HG03520 (cell line): Measurements from ENCODE around the gene ABCD1.
"Not testable (repeated sequence)": the region's sequence is repeated elsewhere in the genome, so short reads cannot be mapped to it uniquely, and the experiment has no call there.

Source experiments
- ATAC-seq: cut with Tn5 transposase; IDR thresholded peaks from one replicate; pipeline ENCODE4 v1.9.1; 2021; ENCODE audit warnings: mild to moderate bottlenecking, moderate library complexity; ENCODE audit not compliant: unreplicated experiment

The ABCD1 gene

DNA sequence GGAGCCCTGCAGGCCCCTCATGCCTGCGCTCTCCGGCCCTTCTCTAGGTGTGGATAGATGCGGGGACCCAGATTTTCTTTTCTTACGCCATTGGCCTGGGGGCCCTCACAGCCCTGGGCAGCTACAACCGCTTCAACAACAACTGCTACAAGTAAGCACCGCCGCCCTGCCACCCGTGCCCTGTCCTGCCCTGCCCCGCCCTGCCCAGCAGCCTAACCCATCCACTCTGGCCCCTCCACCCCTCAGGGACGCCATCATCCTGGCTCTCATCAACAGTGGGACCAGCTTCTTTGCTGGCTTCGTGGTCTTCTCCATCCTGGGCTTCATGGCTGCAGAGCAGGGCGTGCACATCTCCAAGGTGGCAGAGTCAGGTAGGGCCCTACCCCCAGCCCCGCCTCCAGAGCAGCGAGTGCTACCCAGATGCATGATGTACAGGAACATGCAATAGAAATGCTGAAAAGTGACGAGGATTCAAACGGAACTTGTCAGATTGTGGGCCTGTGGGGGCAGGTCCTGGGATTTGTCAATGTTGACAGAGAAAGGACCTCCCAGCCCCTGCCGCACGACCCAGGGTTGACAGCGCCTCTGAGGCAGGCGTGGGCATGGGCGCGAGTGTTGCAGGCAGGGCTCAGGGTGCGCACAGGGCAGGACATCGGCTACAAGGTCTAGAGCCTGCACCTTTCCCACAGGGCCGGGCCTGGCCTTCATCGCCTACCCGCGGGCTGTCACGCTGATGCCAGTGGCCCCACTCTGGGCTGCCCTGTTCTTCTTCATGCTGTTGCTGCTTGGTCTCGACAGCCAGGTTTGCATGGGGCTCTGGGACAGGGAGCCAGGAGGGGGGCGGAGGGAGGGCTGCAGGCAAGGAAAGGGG lies 31.2 kb upstream of the ABCD1 start:
- no peak for ATAC-seq

DNA sequence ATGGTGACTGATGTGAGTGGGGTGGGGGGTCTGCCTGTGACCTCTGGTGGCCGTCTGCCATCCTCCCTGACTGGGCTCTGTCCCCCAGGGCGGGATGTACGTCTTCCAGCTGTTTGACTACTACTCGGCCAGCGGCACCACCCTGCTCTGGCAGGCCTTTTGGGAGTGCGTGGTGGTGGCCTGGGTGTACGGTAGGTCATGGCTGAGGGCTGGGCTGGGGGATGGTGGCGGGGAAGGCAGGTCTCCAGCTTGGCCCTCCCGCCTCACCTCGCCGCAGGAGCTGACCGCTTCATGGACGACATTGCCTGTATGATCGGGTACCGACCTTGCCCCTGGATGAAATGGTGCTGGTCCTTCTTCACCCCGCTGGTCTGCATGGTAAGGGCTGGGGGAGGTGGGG lies 30.4 kb upstream of the ABCD1 start:
- ATAC-seq = not testable (repeated sequence)

DNA sequence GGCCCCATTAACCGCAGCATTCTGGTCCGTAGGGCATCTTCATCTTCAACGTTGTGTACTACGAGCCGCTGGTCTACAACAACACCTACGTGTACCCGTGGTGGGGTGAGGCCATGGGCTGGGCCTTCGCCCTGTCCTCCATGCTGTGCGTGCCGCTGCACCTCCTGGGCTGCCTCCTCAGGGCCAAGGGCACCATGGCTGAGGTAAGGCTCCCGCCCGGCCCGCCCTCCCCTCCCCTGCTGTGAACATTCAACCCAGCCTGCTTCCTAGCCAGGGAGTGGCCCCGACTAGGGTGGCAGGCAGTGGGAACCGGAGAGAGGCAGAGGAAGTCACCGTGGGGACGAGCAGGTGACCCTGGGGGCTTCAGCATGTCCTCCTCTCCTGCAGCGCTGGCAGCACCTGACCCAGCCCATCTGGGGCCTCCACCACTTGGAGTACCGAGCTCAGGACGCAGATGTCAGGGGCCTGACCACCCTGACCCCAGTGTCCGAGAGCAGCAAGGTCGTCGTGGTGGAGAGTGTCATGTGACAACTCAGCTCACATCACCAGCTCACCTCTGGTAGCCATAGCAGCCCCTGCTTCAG lies 29.9 kb upstream of the ABCD1 start:
- no peak for ATAC-seq

DNA sequence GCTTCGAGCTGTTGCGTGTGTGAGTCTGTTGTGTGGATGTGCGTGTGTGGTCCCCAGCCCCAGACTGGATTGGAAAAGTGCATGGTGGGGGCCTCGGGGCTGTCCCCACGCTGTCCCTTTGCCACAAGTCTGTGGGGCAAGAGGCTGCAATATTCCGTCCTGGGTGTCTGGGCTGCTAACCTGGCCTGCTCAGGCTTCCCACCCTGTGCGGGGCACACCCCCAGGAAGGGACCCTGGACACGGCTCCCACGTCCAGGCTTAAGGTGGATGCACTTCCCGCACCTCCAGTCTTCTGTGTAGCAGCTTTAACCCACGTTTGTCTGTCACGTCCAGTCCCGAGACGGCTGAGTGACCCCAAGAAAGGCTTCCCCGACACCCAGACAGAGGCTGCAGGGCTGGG lies 28.6 kb upstream of the ABCD1 start:
- ATAC-seq = no peak

DNA sequence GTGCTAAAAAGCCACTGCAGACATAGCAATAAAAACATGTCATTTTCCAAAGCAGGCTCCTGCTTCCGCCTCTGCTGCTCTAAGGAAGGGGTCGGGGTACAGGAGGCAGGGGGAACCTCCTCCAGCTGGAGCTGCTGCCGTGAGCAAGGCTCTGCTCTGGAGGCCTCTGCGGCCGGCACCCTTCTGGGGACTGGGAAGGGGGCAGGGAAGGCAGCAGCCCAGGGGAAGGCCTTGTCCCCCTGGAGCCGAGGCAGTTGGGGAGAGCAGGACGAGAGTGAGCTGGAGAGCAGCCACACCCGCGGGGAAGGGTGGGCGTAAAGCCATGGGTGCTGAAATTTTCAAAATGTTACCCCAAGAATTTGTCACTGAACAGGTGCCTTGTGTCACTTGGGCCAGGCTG lies 28.1 kb upstream of the ABCD1 start:
- not testable (repeated sequence) for ATAC-seq

DNA sequence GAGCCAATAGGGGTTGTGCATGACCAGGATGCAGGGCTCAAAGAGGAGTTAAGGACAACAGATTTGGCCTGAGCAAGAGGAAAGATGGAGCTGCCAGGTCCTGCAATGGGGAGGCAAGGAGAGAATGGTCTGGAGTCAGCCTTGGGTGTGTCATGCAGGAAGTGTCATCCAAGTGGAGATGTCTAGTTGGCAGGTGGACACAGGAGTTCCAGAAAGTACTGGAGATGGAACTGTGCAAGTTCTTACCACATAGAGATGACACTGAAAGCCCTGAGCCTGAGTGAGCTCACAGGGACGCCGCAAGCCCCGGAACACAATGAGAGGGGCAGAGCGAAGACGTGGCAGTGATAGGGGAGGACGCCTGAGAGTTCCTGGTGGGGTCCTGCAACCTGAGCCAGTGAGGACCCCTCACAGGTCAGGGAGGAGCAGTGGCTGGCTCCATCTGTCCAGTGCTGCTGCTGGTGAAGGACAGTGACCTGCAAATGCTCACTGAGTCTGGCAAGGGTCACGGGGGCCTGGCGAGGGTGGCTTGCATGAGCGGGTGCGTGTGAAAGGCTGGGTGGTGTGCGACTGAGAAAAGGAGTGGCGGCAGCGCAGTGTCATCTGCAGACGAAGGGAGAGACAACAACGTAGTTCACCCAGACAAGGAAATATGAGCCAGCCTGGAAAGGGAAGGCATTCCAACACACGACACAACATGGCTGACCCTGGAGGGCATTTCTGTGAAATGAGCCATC lies 27.5 kb upstream of the ABCD1 start:
- not testable (repeated sequence) for ATAC-seq

DNA sequence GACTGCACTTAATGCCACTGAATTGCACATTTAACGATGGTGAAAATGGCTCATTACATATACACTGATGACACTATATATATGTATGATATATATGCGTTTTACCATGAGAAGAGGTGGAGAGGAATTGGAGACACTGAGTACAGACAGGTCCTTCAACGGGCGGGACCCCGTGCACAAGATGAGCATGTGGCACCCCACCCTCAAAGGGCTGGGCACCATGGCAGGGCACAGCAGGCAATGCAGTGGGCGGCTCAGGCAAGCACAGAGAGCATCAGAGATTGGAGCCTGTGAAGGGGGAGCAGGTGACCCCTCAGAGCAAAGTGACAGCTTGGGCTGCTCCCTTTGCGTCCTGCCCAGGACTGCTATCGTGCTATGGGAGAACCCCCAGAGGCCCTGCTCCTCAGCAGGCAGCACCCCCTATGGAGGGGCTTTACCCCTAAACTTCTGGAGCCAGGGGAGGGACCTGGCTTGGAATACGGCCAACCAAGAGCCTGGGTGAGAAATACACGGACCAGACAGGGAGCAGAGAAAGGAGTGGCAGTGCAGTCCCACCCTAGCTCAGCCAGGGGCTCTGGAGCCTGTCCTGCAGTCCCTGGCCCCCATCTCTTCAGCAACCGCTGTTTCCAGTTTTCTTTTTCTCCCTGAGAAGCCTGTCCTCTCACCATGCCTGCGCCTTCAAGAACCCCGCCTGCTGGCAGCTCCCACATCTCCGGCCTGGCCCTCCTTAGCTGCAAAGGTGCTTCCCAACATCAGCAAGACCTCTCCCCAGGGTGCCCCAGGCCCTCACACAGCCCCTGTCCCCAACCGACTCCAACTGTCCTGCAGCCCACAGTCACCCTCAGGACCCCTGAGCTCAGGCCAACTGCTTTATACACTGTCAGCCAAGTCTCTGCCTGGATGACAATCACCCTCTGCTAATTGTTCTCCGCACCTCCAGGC lies 26.5 kb upstream of the ABCD1 start:
- ATAC-seq = no peak

DNA sequence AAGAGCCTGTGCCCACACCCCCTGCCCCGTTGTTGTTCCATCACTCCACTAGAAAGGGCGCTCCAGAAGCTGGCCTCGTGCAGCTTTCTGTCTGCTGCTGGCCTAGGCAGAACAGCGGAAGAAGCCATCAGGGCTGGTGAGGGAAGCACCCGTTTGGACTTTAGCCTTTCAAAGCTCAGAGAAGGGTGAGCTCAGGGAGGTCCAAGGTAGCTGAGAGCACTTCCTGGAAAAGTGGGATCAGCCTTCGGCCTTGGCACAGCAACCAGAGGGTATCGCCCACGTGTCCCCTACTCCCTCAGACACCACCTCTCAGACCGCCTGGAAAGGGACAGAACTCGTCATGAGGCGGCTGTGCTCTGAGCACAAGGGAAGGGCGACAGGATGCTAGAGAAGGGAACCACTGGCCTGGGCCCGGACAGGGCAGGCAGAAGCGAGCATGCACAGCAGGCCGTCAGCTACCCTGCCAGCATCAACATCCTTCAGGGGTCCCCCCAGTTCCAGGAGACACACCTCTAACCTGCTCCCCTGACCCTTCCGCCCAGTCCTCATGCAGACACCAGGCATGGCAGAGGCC lies 25.4 kb upstream of the ABCD1 start:
- not testable (repeated sequence) for ATAC-seq

DNA sequence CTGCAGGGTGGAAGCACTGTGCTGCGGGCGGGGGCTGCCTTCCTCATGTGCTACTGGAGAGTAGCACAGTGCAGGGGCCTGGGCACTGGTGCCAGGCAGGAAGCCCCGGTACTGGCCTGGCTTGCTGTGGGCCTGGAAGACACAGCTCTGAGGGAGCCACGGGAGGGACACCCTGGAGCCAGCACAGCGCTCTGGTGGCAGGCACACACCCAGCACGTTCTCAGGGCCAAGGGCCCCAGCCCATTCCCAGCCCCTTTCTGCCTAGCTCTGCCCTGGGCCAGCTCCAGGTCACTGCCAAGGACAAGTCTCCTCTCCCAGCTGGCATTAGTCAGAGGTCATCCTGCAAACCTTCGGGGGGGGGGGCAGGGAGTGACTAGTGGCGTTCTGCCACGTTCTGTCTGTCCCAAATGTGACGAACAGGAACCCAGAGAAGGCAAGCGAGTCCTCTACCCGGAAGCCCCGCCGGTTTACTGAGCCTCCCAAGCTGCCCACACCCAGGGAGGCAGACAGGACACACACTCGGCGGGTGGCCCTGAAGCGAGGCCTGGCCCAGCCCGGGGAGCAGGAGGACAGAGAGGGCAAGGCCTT lies 24.8 kb upstream of the ABCD1 start:
- not testable (repeated sequence) for ATAC-seq

DNA sequence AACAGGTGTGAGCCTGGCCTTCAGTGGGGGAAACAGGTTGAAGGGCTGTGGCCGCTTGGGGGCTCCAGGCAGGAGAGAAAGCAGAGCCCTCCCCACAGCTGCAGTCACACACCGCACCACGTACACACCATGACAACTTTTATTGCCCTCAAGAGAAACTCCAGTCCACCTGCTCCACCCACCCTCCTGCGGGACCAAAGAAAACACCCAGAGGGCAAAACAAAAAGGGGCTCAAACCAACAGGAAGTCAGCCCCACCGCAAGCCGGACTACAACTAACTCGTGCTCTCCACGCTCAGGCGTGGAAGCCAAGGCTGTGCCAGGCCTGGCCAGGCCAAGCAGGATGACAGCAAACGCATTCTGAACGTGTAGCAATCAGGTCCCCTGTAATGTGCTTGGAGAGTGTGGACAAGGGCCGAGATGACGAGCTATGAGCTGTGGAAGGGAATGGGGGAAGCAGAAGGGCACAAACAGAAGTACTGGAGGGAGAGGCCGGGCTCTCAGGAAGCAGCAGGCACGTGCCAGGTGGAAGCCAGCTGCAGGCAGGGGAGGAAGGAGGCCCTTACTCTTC lies 24.2 kb upstream of the ABCD1 start:
- ATAC-seq = no peak

DNA sequence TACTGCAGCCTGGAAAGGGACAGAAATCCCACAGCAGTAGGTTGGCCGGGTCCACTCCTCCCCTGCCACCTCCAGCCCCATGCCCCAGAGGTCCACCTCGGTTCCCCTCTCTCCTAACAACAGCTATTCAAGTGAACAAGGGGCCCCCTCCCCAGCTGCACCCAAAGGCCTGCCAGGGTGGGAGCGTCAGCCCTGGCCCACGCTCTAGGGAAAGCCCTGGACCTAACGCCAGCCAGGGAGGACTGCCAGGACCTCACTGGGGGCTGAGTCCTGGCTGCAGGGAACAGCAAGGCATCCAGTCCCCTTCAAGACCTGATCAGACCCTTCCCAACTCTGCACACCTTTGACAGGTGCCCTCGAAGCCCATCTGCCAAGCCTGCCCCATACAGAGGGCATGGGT lies 23.7 kb upstream of the ABCD1 start:
- ATAC-seq = no peak

DNA sequence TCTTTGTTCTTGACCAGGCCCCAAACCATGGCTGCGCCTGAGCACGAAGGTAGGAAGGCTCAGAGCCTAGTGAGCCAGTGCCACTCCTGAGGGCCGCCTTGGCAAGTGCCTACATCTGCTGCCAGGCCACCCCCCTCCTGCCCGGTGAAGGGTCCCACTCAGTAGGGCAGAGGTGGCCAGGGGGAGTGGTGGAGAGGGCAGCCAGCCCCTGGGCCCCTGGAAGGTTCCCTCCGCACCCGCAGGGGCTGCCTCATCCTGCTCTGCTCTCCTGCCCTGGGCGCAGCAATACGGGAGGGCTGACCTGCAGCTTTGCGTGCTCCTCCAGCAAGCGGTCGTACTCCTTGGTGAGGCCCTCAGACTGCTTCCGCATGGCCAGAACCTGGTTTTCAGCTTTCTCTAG lies 22.9 kb upstream of the ABCD1 start:
- ATAC-seq = no peak

DNA sequence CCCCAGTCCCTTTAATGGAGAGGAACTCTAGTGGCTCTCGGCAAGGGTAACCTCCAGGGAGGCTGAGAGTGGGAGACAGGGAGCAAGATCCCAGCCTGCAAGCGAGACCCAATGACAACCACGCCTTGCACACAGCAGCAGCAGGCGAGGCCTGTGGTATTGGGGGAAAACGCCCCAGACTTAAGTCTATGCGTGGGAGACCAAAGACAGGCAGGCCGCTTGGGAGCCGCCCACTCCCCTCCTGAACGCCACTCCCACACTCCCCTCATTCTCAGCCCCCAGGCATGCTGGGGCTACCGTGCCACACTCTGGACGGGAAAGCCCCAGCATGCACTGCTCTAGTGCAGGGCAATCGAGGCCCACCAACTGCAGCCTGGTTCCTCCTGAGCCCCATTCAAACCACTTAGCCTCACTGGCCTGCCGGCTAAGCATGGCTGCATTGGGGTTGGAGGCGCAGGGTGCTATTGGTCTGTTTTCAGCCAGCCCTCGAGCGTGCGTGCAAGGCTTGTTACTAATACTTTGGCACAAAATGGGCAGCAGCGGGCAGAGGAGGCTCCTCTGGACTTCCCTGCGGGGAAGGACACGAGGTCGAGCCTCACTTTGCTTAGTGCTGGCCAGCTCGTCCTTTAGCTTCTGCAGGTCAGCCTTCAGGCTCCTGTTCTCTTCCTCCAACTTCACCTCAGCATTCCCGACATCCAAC lies 22.2 kb upstream of the ABCD1 start:
- no peak for ATAC-seq

DNA sequence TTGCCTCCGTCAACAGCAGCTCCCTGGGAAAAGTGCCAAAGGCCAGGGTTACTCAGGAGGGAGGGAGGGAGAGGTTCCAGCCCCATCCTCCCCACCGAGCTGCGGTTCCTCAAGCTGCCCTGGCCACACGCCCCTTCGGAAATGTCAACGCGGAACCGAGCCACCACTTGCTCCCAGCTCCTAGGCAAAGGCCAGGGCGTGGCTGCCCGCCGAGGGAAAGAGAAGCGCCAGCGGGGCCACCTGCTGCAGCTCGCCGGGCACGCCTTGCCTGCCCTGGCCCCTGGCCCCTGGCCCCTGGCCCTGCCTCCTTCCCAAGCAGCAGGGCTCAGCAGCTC lies 21.7 kb upstream of the ABCD1 start:
- ATAC-seq = no peak

DNA sequence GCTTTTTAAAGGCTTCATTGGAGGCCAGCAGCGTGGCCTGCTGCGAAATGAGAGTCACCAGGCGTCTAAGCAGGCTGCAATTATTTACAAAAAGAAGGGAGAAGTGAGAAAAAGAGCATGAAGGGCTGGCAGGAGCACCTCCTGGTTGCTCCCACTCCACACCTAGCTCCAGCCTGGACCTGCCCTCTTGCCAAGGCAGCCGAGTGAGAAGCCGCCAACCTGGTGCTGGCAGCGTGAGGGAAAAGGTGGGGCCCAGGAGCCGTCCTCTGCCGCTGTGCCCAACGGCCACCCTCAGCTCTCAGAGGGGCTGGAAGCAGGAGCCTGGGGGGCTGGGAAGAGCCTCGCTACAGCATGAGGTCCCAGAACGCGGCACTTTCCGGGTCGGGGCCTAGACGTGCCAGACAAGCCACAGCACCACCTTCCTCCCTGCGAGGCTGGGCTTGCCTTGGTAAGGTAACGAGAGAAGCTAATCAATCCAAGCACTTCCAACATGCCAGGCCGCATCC lies 20.6 kb upstream of the ABCD1 start:
- ATAC-seq = no peak

DNA sequence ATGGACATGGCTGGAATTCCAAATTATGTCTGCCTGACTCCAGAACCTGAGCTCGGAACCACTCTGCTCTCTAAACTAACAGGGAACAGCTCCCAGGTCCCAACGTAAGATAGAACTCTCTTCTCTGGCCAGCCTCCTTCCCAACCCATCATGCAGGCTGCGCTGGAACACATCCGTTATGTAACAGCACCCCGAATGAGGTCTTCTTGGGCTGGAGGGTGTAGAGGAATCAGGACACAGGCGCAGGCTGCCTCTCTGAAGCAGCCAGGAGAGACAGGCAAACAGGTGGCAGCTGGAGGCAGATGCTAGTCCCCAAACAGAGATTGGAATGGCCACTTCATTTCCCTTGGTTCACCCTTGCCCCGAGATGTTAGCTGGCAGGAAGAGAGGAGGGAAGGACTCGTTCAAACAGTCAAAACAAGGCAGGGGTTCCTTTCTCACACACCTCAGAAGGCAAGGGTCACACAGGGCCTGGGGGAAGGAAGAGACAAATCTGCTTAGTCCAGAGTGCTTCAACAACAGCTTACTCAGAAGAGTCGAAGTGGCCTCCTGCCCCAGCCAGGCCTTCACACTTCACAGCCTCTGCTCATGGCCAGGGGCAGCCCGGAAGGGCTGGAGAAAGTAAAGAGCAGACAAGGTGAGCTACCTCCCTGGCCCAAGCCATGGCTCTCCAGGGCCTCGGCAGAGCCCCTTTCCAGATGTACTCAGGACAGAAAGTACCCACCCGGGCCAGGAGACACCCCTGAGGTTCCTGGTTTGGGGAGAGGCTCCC lies 19.8 kb upstream of the ABCD1 start:
- not testable (repeated sequence) for ATAC-seq

DNA sequence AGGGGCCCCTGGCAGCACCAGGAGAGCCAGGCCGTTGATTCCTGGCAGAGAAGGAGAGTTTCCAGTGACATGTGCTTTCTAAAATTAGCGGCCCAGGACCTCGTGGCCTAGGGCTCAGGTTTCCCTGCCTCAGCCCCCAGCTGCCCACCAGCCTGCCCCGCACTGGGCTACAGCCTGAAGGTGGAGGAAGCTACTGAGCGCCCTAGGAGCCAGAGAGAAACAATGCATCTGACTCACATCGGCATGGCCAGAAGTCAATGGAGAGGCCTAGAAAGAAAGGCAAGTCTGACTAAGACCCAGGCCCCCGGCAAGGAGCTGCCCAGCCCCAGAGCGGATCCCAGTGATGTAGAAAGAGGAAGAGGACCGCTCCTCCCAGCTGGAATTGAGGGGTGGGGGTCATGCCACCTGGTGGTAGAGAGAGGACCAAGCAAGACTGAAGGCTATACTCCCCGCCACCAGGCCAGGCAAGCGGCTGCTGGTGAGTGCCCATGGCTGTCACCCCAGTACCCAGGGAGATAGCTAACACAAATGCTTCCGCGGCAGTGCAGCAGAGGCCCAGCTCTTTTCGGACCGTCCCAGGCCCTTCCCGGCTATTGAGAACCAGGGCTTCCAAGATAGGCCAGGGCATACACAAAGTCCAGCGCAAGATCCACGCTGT lies 19.1 kb upstream of the ABCD1 start:
- not testable (repeated sequence) for ATAC-seq

DNA sequence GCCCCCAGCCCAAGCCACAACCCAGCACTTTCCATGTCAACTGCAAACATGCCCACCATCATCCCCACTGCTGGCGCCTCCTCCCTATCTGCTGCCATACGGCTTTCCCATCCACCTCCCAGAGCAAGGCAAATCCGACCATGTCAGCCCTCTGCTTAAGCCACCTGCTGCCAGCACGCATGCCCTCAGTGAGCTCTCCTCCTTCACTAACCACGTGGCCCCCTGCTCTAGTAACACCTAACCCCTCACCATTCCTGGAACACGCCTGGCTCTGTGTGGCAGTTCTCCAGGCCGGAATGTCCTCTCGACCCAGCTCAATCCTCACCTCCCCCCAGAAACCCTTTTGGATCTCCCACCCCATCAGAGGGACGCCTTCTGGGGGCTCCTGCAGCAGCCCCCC lies 17.9 kb upstream of the ABCD1 start:
- no peak for ATAC-seq
